Activated CD4-positive, alpha-beta T cell treated with anti-CD3 and anti-CD28 coated beads, Interleukin-2, Interleukin-6, amounts not matched to agents 100 ng/mL and 50 ng/mL, durations not matched to agents 16 hours and 8 hours (primary cell): ENCODE results near the gene CDC123.
"Not testable (repeated sequence)": the region's sequence is repeated elsewhere in the genome, so short reads cannot be mapped to it uniquely, and the experiment has no call there.

ENCODE experiments used
- DNase-seq: peaks from one replicate; pipeline ENCODE4 v3.0.0-alpha.2; 2020

The CDC123 gene

DNA sequence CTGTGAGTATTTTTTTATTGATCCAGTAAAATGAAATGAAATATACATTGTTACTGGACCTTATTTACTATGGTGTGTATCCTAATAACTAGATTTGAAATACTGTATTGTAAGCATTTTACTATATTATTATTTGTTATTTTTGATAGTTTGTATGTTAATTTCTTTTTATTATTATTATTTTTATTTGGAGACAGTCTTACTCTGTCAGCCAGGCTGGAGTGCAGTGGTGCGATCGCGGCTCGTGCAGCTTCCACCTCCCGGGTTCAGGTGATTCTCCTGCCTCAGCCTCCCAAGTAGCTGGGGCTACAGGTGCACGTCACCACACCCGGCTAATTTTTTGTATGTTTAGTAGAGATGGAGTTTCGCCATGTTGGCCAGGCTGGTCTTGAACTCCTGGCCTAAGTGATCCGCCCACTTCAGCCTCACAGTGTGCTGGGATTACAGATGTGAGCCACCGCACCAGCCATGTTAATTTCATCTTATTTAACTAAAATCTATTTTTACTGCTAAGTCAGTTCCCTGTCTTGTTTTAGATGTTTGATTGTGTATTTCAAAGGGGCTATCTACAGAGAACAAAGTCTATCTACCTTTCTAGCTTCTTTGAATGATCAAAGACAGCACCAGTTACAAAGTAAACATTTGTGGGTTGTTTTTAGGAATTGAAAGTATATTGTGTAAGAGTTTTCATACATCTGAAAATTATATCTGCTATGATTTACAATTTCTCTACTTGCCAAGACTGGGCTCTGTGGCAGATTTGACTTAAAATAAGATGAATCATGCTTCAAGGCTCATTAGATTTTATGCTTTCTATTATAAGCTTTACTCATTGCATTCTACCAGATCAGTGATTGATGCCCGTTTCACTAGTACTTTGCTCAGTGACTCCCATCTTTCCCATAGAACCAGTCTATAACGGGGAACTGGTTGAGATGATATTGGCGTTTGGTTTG lies 41.6 kb downstream of the CDC123 start:
- no peak for DNase-seq

DNA sequence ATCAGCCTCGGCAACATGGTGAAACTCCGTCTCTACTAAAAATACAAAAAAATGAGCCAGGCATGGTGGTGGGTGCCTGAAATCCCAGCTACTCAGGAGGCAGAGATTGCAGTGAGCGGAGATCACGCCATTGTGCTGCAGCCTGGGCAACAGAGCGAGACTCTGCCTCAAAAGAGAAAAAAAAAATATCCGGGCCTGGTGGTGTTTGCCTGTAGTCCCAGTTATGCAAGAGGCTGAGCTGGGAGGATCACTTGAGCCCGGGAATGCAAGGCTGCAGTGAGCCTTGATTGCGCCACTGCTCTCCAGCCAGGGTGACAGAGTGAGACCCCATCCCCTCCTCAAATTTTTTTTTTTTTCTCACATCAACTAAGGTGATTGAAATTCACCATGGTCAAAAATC lies 42.8 kb downstream of the CDC123 start:
- DNase-seq = no peak

DNA sequence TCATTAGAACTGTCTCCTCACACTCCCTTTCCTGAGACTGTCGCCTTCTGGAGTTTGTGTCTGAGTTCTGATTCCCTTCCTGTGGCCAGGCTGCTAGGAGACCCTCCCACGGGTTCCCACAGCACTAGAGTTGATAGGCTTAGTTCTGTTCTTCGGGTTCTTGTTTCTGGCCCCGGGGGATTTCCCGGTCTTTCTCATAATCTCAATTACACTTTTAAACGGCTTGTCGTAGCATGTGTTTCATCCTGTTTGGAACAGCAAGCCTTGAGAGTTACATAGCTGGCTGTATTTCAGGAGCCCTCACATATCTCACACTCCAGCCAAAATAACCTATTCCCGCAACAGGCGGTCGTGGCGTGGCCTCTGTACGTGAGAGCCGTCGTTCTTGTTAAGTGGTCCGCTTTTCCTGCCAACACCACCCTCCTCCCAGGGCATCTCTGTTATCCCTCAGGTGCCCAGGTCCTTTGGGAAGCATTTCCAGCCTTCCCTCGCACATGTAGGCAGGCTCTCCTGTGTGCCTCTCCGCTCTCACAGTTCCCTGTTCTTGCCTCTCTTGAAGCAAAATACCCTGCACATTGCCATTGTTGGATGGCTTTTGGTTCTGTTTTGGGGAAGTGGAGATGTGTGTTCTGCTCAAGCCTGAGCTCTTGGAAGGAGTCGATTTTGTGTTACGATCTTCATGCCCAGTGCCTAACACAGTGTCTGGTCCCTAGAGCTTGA lies 46.0 kb downstream of the CDC123 start:
- DNase-seq = peak; percentile 46

DNA sequence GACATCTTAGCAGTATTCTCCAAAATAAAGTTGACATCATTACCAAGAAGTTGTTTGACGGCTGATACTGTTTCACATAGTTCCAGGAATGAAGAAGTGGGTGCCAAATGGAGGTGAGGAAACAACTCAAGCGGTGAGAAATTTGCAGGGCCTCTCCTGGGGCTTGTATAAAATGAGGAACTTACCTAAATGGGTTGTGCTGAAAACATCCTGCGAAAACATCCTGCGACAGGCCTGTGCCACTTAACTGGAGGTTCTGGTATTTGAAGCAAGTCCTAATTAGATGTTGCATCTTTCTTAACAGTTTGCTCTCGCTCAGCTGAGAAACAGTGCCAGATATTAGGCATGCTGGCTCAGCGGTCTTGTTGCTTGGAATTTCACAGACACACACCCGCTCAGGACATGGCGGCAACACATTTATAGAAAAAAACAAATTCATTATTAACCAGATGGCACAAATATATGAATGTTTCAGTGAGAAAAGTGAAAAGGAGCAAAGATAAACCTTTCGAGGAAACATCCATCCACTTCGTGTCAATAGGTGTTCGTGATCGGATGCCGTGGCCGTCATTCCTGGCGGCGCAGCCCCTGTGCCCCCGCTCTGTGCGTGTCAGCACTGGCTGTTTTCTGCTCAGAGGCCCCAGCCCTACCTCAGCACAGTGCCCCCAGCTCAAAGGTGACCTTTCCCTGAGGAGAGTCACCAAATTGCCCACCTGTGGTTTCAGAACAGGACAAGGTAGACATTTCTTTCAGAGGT lies 48.1 kb downstream of the CDC123 start:
- DNase-seq = no peak

DNA sequence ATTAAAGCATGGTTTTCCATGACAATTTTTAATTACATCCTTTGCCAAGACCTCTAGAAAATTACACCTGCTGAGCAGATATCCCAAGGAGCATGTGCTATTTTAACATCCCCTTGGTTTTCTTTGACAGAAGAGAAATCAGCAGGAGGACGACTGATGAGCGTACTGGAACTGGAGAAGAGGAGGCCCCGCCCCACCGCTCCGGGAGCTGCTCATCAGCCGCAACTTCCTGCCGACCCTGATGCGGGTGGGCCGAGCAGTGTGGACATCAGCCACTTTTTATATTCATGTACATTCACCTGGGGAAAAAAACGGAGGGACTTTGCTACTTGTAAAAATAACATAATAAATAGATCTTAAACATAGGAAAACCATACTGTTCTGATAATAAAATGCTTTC lies 54.2 kb downstream of the CDC123 start:
- DNase-seq = no peak

DNA sequence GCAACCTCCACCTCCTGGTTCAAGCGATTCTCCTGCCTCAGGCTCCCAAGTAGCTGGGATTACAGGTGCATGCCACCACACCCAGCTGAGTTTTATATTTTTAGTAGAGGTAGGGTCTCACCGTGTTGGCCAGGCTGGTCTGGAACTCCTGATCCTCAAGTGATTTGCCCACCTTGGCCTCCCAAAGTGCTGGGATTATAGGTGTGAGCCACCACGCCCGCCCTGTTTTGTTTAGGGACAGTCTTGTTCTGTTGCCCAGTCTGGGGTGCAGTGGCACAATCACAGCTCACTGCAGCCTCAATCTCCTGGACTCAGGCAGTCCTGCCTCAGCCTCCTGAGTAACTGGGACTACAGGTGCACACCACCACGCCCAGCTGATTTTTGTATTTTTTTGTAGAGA lies 54.7 kb downstream of the CDC123 start:
- DNase-seq = not testable (repeated sequence)

DNA sequence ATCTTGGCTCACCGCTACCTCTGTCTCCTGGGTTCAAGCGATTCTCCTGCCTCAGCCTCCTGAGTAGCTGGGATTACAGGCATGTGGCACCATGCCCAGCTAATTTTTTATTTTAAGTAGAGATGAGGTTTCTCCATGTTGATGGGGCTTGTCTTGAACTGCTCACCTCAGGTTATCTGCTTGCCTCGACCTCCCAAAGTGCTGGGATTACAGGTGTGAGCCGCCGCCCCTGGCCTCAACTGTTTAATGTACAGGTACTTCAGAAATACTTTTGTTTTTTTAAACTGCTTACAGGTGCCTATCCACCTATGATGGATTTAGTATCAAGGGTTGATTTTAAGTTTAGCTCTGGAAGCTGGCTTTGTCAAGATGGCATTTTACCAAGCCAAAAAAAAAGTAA lies 55.6 kb downstream of the CDC123 start:
- no peak for DNase-seq

DNA sequence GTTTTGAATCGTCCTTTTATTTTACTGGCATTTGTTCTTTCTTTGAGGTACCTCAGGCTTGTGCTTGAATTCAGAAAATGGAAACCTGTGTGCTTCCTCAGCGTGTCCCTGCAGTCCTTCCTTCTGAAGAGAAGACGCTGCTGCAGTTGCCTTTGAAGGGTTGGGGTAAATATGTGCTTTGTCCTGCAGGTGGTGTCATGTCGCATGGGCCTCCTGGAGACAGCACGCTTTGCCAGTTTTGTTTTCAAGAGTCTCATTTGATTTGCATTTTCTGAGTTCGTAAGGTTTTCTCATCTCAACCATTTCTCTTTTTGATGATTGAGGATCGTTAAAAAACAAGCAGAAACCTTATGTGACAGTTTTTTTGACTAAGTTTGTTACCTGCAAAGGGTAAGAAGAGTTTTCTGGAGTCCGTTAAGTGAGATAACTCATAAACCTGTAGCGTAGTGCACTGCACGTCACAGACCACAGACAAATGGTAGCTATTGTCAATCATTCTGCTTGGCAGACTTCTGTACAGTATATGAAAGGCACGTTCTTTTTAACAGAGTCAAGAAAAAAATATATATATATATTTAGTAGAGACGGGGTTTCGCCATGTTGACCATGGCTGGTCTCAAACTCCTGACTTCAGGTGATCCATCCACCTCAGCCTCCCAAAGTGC lies 57.0 kb downstream of the CDC123 start:
- peak; percentile 34 for DNase-seq

DNA sequence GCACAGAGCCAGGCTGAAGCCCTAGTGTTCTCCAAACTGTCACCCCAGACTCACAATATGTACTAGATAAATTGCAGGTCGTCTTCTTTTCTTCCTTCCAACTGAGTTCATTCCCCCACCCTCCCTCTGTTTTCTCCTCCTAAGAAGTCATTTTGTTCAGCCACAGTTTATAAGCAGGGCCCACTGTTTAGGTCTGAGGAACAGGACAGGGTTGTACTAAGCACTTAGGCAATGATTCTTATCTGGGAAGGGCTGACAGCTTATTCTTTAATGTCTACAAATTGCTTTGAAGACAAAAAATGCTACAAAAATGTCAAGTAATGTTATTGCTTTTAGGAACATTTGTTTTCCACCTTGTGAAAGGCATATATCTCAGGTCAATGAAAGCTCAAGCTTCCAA lies 59.1 kb downstream of the CDC123 start:
- no peak for DNase-seq

DNA sequence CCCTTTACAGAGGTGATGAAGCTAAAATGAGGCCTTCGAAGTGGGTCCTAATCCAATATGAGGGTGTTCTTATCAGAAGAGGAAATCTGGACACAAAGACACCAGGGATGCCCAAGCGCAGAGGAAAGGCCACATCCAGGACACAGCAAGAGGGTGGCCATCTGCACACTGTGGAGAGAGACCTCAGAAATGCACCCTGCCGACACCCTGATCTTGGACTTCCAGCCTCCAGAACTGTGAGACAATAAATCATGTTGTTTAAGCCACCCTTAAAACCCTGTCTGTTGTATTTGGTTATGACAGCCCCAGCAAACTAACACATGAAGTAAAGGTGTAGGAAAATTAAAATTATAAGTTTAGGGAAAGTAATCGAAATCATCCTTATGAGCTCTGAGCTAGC lies 64.0 kb downstream of the CDC123 start:
- no peak for DNase-seq

DNA sequence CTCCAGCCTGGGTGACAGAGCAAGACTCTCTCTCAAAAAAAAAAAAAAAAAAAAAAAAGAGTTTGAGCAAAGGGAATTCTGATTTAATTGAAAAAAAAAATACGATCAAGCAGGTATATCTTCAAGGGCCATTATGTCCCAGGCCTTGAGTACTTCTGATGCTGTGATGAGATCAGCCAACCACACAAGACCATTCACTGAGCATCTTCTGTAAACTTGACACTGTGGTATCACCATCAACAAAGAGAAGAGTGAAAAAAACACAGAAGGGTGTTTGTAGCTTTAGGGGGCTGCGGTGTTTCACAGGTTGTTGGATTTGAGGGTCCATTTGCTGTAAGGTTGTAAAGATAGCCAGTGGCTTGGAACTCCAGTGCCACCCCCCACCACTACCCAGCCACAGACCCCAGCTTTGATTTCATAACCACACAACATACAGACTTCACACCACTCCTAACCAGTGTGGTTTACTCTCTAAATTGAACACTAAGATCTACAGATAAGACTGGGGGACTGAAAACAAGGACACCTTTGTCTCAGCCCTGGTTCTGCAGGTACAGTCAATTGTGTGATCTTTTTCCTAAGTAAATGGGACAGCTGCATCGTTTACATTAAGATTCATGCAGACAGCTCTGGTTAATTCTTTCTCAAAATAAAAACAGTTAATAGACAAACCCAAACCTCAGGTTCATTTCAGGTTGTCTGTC lies 66.4 kb downstream of the CDC123 start:
- DNase-seq = no peak

DNA sequence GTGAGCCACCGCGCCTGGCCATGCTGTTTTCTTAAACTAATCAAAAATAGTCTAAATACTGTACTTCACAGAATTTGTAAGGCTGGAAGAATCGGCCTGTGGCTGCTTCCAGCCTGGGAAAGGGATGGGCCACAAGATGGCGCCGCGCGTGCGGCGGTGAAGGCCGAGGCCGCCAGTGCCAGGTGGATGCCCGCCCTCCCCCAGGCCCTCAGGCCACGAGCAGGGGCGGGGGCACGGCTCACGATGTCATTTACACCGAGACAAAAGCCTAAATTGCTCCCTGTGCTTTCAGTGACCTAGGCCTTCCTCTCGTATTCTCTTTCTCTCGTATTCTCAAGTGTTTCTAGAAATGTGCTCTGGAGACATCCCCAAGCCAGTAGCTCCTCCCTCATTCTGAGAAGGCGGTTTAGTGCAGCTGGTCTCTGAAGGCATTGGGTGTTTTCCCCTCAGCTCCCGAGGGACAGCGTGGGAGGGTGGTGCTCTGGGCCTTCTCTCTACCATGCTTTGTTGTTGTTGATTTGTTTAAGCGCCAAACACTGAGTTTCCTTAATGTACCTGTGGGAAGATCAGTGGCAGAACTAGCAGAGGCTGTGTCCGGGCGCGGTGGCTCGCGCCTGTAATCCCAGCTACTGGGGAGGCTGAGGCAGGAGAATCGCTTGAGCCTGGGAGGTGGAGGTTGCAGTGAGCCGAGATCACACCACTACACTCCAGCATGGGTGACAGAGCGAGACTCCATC lies 68.4 kb downstream of the CDC123 start:
- DNase-seq = peak; percentile 83

DNA sequence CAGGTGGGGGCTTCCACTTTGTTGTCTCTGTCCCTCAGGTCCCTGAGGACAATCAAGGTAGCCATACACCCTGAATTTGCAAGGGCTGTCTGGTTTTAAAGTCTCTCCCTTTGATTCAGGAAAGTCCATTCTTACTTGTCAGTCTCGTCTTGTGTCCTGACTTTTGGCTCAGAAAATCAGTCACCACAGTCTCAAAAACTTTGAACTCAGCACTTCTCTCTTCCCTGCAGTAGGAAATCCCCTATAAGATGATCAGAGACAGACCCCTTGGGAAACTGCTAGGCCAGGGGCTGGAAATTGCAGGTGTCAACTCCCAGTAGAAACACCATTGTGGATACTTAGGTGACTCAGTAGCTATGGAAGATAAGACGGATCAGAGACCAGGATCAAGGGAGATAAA lies 73.1 kb downstream of the CDC123 start:
- no peak for DNase-seq

DNA sequence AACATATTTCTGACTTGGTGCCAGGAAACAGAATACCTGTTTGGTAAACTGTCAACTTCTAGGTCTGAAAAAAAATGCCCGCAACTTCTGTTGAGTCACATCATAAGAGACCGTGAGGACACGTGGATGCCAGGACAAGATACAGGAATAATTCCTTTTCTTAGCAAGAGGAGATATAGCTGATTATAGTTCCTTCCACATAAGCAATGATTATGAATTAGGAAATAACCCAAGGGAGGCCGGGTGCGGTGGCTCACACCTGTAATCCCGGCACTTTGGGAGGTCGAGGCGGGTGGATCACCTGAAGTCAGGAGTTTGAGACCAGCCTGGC lies 75.2 kb downstream of the CDC123 start:
- no peak for DNase-seq

DNA sequence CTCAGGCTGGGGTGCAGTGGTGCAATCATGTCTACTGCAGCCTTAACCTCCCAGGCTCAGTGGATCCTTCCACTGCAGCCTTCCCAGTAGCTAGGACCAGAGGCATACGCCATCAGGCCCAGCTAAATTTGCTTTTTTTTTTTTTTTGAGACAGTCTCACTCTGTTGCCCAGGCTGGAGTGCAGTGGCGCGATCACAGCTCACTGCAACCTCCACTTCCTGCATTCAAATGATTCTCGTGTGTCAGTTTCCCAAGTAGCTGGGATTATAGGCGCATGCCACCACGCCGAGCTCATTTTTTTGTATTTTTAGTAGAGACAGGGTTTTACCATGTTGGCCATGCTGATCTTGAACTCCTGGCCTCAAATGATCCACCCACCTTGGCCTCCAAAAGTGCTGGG lies 81.9 kb downstream of the CDC123 start:
- not testable (repeated sequence) for DNase-seq

DNA sequence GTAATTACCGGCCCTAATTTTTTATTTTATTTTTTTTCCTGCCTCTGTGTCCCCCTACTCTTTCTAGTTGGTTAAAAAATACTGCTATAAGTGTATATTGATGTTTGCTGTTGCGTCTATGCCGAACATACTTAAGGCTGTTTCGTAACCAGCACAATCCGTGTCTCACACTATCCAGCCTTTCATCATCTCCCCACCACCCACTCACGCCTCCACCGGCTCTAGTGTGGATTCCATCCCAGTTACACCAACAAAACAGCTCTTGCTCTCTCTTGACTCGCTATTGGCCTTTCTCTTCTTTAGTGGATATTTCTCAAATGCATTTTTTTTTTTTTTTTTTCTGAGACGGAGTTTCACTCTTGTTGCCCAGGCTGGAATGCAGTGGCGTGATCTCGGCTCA lies 83.3 kb downstream of the CDC123 start:
- no peak for DNase-seq

DNA sequence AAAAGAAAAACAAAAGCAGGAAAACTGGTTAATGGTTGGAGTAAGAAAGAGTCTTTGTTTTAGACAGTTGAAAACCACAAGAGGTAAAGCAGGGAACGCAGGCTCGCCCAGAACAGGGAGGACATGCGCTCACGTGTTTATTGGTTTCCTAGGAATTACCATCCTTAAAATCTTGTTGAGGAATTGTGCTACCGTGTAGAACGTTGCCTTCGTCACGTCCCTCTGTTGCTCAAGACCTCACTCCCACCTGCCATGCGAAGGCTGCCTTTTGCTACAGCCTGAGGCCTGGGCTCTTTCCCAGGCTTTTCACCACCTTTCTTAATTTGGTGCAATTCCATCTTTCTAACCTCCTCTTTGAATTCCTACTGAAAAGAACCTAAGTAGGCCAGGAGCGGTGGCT lies 91.8 kb downstream of the CDC123 start:
- DNase-seq = no peak

DNA sequence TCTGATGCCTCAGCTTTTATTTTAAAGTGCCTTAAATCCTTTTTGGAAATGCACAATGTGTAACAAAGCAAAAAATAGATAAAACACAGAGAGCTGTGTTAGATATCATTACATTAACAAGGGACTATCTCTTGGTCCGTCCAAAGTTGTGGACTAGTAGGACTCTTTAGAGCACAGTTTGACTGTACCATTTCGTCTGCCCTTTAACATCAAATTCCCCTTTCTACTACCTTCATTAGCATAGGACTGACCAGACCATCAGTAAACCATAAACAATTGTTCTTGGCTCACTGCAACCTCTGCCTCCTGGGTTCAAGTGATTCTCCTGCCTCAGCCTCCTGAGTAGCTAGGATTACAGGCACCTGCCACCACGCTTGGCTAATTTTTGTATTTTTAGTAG lies 101.8 kb downstream of the CDC123 start:
- not testable (repeated sequence) for DNase-seq

DNA sequence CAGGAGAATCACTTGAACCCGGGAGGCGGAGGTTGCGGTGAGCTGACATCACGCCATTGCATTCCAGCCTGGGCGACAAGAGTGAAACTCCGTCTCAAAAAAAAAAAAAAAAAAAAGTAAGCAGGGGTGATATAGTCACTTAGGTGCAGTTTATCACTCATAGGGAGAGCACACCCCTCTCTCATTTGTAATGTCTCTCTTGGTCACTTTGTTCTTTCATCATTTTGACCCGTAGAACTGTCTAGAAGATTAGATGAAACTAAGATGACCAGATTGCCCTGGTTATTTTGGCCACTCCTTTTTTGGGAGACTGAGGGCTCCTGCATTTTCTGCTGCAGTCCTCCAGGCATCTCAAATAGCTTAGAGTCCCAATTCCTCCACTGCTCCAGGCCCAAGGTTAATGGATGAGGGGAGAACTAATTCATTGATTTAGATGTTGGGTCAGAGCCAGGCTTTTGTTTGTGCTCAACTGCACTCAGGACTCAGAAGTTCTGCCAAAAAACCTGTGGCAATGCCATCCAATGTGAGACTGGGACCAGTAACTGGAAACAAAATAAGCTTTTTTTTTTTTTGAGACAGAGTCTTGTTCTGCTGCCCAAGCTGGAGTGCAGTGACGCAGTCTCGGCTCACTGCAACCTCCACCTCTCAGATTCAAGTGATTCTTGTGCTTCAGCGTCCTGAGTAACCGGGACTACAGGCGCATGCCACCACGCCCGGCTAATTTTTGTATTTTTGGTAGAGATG lies 103.4 kb downstream of the CDC123 start:
- DNase-seq = no peak
